ENCODE measurements around the gene UNC13C. TPM values are rescaled to one million over a fixed set of nuclear protein-coding genes. Genes with fewer than 3 reads are reported as not detected.

The UNC13C gene
- total and polyA plus RNA-seq, 10 of the 15 experiments (the other 5 are each of a cell fraction or from before 2014, with no cell fraction given) = 9.9 to 81.3 (median 25.0) TPM

- TF ChIP-seq WRNIP1 (IDR thresholded peaks at IDR 0.05; ENCODE audit: borderline replicate concordance, low read depth, low read length) = no peak
- no peak for TF ChIP-seq MTA3 (IDR thresholded peaks at IDR 0.05; ENCODE audit: borderline replicate concordance, low read length)
- no peak for TF ChIP-seq POLR2AphosphoS5 (IDR thresholded peaks at IDR 0.05; ENCODE audit: low read length)
- no peak for TF ChIP-seq ZNF274 (IDR thresholded peaks at IDR 0.05; ENCODE audit: insufficient read depth, insufficient read length)
- no peak for TF ChIP-seq NR2C2 (IDR thresholded peaks at IDR 0.05; ENCODE audit: borderline replicate concordance, control insufficient read depth, insufficient read length, low read depth)
- no peak for TF ChIP-seq EED (IDR thresholded peaks at IDR 0.05; ENCODE audit: low read depth)
- no peak for TF ChIP-seq BCLAF1 (IDR thresholded peaks at IDR 0.05)
- TF ChIP-seq BCL3 (IDR thresholded peaks at IDR 0.05; ENCODE audit: borderline replicate concordance, insufficient read depth, low read depth, low read length, poor library complexity, severe bottlenecking) = no peak
- TF ChIP-seq POLR2A (IDR thresholded peaks at IDR 0.05; ENCODE audit: low read depth, low read length) = no peak
- no peak for TF ChIP-seq GABPA (IDR thresholded peaks at IDR 0.05; ENCODE audit: low read depth)
- TF ChIP-seq CREM (IDR thresholded peaks at IDR 0.05; ENCODE audit: low read depth) = no peak
- no peak for TF ChIP-seq SREBF2 (IDR thresholded peaks at IDR 0.05; ENCODE audit: low read length)
- peak; percentile 80 to 88 for TF ChIP-seq EP300 (IDR thresholded peaks at IDR 0.05; ENCODE audit: borderline replicate concordance in 1 of 2, control insufficient read depth in 1 of 2, low read depth in 2 of 2, low read length in 2 of 2)
- no peak for TF ChIP-seq SP1 (IDR thresholded peaks at IDR 0.05; ENCODE audit: low read depth, low read length)
- TF ChIP-seq PAX5 (IDR thresholded peaks at IDR 0.05; ENCODE audit: borderline replicate concordance, low read depth, low read length) = no peak
- no peak for TF ChIP-seq PRDM15 (CRISPR knock-in tag; IDR thresholded peaks at IDR 0.05)
- no peak for TF ChIP-seq TARDBP (IDR thresholded peaks at IDR 0.05; ENCODE audit: borderline replicate concordance)
- no peak for TF ChIP-seq CEBPZ (IDR thresholded peaks at IDR 0.05; ENCODE audit: low read depth, low read length)
- no peak for TF ChIP-seq CBX3 (IDR thresholded peaks at IDR 0.05; ENCODE audit: borderline replicate concordance, low read depth)
- TF ChIP-seq SMC3 (IDR thresholded peaks at IDR 0.05; ENCODE audit: borderline replicate concordance, low read length) = no peak
- no peak for TF ChIP-seq HDAC6 (IDR thresholded peaks at IDR 0.05; ENCODE audit: unreplicated experiment)
- TF ChIP-seq ZBED1 (IDR thresholded peaks at IDR 0.05; ENCODE audit: borderline replicate concordance) = no peak
Observed at GRCh38 chr15:54298396-54298795, 320.2 kb downstream of the UNC13C start (continued).

Data from GM12878 (cell line).